AML-193 (cell line): ENCODE data around the gene PCDHGA7.
"Not testable (repeated sequence)": the region's sequence is repeated elsewhere in the genome, so short reads cannot be mapped to it uniquely, and the experiment has no call there.

ENCODE experiments used
- DNase-seq, 2 experiments: peaks; one replicate each; lab custom pipeline; 2025; lab: John Stamatoyannopoulos, UW

PCDHGA7 gene

GRCh38 chr5:141398608-141399007 is 16.1 kb downstream of the PCDHGA7 start:
- DNase-seq: no peak

GRCh38 chr5:141399555-141400258 is 17.2 kb downstream of the PCDHGA7 start:
- DNase-seq: no peak

GRCh38 chr5:141402553-141403243 is 20.2 kb downstream of the PCDHGA7 start, which contains the start of gene PCDHGA9:
Gene PCDHGA9 (plus strand): TSS chr5:141402778. CDS start chr5:141402953, 175 bp downstream.
- DNase-seq: peak; percentile 17 to 19

DNA sequence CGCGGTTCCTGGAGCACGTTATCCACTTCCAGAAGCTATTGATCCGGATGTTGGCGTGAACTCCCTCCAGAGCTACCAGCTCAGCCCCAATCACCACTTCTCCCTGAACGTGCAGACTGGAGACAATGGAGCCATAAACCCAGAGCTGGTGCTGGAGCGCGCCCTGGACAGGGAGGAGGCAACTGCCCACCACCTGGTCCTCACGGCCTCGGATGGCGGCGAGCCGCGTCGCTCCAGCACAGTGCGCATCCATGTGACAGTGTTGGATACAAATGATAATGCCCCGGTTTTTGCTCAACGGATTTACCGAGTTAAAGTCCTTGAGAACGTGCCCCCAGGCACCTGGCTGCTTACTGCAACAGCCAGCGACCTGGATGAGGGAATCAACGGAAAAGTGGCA is 20.8 kb downstream of the PCDHGA7 start:
- no peak for DNase-seq

GRCh38 chr5:141407790-141408505 is 25.4 kb downstream of the PCDHGA7 start, which contains the start of gene PCDHGB6:
Gene PCDHGB6 (plus strand): TSS chr5:141408021. CDS start chr5:141408203, 182 bp downstream.
- not testable (repeated sequence) for DNase-seq

DNA sequence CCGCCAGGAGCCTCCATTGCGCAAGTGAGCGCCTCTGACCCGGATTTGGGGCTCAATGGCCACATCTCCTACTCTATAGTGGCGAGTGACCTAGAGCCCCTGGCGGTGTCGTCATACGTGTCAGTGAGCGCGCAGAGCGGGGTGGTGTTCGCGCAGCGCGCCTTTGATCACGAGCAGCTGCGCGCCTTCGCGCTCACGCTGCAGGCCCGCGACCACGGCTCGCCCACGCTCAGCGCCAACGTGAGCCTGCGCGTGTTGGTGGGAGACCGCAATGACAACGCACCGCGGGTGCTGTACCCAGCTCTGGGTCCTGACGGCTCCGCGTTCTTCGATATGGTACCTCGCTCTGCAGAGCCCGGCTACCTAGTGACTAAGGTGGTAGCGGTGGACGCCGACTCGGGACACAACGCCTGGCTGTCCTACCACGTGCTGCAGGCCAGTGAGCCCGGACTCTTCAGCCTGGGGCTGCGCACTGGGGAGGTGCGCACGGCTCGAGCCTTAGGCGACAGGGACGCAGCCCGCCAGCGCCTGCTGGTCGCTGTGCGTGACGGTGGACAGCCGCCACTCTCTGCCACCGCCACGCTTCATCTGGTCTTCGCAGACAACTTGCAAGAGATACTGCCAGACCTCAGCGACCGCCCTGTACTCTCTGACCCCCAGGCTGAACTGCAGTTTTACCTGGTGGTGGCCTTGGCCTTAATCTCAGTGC is 27.2 kb downstream of the PCDHGA7 start:
- DNase-seq: no peak

DNA sequence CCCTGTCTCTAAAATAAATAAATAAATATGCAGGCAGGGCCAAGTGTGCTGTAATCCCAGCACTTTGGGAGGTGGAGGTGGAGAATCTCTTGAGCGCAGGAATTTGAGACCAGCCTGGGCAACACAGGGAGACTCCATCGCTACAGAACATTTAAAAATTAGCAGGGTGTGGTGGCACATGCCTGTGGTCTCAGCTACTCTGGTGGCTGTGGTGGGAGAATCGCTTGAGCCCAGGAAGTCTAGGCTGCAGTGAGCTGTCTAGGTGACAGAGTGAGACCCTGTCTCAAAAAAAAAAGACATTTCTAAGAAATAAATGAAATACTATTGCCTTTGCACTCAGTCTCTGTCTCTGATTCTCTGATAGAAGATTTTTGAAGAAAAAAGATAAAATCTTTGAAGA is 29.0 kb downstream of the PCDHGA7 start:
- no peak for DNase-seq

- peak; percentile 37 to 69 for DNase-seq
Measured at GRCh38 chr5:141412854-141413539, 30.5 kb downstream of the PCDHGA7 start, which contains the start of gene PCDHGA10. Gene PCDHGA10 (plus strand): TSS chr5:141412987. CDS start chr5:141413176, 189 bp downstream.

GRCh38 chr5:141413540-141414069 is 31.1 kb downstream of the PCDHGA7 start:
- no peak for DNase-seq

GRCh38 chr5:141414548-141415274 is 32.2 kb downstream of the PCDHGA7 start:
- DNase-seq: not testable (repeated sequence)

GRCh38 chr5:141415275-141415618 is 32.7 kb downstream of the PCDHGA7 start:
- DNase-seq: not testable (repeated sequence)

DNA sequence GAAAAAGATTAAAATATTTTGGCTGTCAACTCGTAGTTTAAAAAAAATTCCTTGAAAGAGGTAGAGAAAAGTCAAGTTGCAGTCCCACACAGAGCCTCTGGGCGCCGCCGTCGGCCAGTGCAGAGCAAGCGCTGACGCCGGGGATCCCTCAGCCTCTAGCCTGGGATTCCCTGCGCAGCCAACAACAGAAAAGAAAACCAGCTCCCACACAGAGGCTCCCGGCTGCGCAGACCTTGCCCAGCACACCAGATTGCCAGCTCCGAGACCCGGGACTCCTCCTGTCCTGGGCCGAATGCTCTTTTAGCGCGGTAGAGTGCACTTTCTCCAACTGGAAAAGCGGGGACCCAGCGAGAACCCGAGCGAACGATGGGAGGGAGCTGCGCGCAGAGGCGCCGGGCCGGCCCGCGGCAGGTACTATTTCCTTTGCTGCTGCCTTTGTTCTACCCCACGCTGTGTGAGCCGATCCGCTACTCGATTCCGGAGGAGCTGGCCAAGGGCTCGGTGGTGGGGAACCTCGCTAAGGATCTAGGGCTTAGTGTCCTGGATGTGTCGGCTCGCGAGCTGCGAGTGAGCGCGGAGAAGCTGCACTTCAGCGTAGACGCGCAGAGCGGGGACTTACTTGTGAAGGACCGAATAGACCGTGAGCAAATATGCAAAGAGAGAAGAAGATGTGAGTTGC is 35.1 kb downstream of the PCDHGA7 start, which contains the start of gene PCDHGB7:
Gene PCDHGB7 (plus strand): TSS at position 184 of the 679 bp plus-strand sequence. CDS start 183 bp downstream, at position 367.
- DNase-seq: not testable (repeated sequence)

DNA sequence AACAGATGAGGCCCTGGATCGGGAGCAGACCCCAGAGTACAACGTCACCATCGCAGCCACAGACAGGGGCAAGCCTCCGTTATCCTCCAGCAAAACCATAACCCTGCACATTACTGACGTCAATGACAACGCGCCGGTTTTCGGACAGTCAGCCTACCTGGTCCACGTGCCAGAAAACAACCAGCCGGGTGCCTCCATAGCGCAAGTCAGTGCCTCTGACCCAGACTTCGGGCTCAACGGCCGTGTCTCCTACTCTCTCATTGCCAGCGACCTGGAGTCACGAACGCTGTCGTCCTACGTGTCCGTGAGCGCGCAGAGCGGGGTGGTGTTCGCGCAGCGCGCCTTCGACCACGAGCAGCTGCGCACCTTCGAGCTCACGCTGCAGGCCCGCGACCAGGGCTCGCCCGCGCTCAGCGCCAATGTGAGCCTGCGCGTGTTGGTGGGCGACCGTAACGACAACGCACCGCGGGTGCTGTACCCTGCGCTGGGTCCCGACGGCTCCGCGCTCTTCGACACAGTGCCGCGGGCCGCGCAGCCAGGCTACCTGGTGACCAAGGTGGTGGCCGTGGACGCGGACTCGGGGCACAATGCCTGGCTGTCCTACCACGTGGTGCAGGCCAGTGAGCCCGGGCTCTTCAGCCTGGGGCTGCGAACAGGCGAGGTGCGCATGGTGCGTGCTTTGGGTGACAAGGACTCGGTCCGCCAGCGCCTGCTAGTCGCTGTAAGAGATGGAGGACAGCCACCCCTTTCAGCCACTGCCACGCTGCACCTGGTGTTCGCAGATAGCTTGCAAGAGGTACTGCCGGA is 36.7 kb downstream of the PCDHGA7 start:
- no peak for DNase-seq

GRCh38 chr5:141420855-141421488 is 38.4 kb downstream of the PCDHGA7 start, which contains the start of gene PCDHGA11:
Gene PCDHGA11 (plus strand): TSS chr5:141421051. CDS start chr5:141421228, 177 bp downstream.
- DNase-seq: no peak

DNA sequence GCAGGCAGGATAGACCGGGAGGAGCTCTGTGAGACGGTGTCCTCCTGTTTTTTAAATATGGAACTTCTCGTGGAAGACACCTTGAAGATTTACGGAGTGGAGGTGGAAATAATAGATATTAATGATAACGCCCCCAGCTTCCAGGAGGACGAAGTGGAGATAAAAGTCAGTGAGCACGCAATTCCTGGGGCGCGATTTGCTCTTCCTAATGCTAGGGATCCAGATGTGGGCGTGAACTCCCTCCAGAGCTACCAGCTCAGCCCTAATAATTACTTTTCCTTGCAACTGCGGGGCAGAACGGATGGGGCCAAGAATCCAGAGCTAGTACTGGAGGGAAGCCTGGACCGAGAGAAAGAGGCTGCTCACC is 38.9 kb downstream of the PCDHGA7 start:
- DNase-seq: no peak

- DNase-seq: no peak
Measured at GRCh38 chr5:141422742-141423291, 40.3 kb downstream of the PCDHGA7 start.

GRCh38 chr5:141427783-141428426 is 45.4 kb downstream of the PCDHGA7 start:
- no peak for DNase-seq
